ENCODE measurements around the gene SAMD4A. TPM values are rescaled to one million over a fixed set of nuclear protein-coding genes. Genes with fewer than 3 reads are reported as not detected.
"Not testable (repeated sequence)": the region's sequence is repeated elsewhere in the genome, so short reads cannot be mapped to it uniquely, and the experiment has no call there.

SAMD4A gene
- total RNA-seq, 6 experiments from 2014 or later: 33.8 to 53.7 (median 41.0) TPM

- Mint-ChIP-seq H3K4me3 (0 out of 2 replicates have a peak overlapping the region, but pooled peaks have one; percentile 13), H3K4me1 (ENCODE audit: low read depth) (peaks cover 79% of the 10 kb centered on the region), H3K27ac (peak overlapping the region; percentile 62), H3K36me3 (ENCODE audit: low read depth) (peaks cover 32% of the 10 kb centered on the region), H3K9me3 (no peaks in the 10 kb centered on the region), H3K27me3 (ENCODE audit: insufficient read depth) (no peaks in the 10 kb centered on the region)
- DNase-seq: no peak
- TF ChIP-seq, protein P1, sequence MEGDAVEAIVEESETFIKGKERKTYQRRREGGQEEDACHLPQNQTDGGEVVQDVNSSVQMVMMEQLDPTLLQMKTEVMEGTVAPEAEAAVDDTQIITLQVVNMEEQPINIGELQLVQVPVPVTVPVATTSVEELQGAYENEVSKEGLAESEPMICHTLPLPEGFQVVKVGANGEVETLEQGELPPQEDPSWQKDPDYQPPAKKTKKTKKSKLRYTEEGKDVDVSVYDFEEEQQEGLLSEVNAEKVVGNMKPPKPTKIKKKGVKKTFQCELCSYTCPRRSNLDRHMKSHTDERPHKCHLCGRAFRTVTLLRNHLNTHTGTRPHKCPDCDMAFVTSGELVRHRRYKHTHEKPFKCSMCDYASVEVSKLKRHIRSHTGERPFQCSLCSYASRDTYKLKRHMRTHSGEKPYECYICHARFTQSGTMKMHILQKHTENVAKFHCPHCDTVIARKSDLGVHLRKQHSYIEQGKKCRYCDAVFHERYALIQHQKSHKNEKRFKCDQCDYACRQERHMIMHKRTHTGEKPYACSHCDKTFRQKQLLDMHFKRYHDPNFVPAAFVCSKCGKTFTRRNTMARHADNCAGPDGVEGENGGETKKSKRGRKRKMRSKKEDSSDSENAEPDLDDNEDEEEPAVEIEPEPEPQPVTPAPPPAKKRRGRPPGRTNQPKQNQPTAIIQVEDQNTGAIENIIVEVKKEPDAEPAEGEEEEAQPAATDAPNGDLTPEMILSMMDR (IDR thresholded peaks at IDR 0.05): no peak
These were observed 50.5 kb downstream of the SAMD4A start for GRCh38 chr14:54617467-54617866.

DNA sequence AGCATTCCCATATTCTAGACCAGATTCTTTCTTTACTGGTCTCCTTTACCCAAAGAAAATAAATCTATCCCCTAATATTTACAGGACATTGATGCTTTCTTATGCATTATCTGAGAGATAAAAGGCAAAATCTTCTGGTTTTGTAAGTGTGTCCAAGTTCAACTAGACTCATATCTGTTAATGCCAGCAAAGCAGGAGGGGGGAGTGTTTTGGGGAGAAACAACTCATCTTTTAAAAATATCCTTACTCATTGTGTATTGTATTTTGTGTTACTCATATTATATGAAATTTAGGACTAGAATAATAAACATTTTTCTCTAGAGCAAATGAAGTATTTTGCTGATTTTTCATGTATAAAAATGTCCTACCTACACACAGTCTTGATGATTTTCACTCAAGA is 54.8 kb downstream of the SAMD4A start:
- Mint-ChIP-seq H3K4me3 (no peak overlapping the region), H3K36me3 (ENCODE audit: low read depth) (peaks cover 32% of the 10 kb centered on the region), H3K27me3 (ENCODE audit: insufficient read depth) (no peaks in the 10 kb centered on the region), H3K9me3 (no peaks in the 10 kb centered on the region), H3K4me1 (ENCODE audit: low read depth) (peaks cover 94% of the 10 kb centered on the region), H3K27ac (peak overlapping the region; percentile 70)
- peak; percentile 29 for DNase-seq
- TF ChIP-seq, protein P1 (IDR thresholded peaks at IDR 0.05): no peak

DNA sequence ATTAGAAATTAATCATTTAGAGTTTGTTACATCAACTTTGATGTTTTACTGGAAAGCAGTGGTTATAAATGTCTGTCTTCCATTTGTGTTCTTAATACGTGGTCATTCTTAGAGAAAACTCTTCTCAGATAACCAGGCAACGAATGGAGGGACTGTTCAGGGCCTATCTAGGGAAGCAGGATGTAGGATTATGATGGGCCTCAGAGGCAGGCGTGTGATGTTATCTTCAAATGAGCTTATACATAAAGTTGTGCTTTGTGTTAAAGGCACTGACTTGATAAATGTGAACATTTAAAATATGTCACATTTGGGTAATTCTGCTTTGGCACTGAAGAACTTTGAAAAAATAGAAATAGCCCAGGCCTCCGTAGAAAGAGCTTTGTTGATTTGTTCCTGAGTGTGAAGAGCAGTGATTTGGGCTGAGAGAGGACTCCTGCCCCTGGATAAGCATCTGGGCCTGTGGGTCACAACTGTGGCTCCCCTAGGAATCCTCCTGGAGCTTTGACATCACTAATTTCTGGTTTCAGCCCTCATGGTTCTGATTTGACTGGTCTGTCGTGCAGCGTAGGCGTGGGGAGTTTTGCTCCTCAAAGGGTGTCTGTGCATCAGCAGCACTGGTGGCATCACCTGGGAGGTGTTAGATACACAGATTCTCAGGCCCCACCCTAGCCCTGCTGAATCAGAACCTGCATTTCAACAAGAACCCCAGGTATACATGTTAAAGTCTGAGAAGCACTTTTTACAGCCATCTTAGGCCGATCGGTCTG is 55.4 kb downstream of the SAMD4A start:
- peak overlapping the region; percentile 70; the same call in 1 of the 2 replicates for H3K27ac Mint-ChIP-seq
- H3K27me3 Mint-ChIP-seq (ENCODE audit: insufficient read depth): no peaks in the 10 kb centered on the region
- peaks cover 30% of the 10 kb centered on the region for H3K36me3 Mint-ChIP-seq (ENCODE audit: low read depth)
- no peak for DNase-seq
- no peak overlapping the region for H3K4me3 Mint-ChIP-seq
- TF ChIP-seq, protein P1 (IDR thresholded peaks at IDR 0.05): no peak
- no peaks in the 10 kb centered on the region for H3K9me3 Mint-ChIP-seq
- peaks cover 96% of the 10 kb centered on the region for H3K4me1 Mint-ChIP-seq (ENCODE audit: low read depth)

- Mint-ChIP-seq H3K4me1 (ENCODE audit: low read depth) (peaks cover 96% of the 10 kb centered on the region), H3K27ac (peak overlapping the region; percentile 28; the same call in 1 of the 2 replicates)
These were observed 56.5 kb downstream of the SAMD4A start for GRCh38 chr14:54623279-54624004.

DNA sequence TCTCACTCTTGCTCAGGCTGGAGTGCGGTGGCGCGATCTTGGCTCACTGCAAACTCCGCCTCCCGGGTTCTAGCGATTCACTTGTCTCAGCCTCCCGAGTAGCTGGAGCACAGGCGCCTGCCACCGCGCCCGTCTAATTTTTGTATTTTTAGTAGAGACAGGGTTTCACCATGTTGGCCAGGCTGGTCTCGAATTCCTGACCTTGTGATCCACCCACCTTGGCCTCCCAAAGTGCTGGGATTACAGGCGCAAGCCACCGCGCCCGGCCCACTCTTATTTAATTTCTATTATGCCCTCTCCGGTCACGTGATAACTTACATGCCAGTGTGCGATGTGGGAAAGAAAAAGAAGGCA is 57.1 kb downstream of the SAMD4A start:
- not testable (repeated sequence) for DNase-seq; H3K27ac Mint-ChIP-seq; H3K27me3 Mint-ChIP-seq (ENCODE audit: insufficient read depth); H3K4me3 Mint-ChIP-seq; H3K9me3 Mint-ChIP-seq
- Mint-ChIP-seq H3K4me1 (ENCODE audit: low read depth) (peaks cover 97% of the 10 kb centered on the region), H3K36me3 (ENCODE audit: low read depth) (peaks cover 29% of the 10 kb centered on the region)

More at GRCh38 chr14:54623279-54624004, 56.5 kb downstream of the SAMD4A start:
- peaks cover 26% of the 10 kb centered on the region for H3K36me3 Mint-ChIP-seq (ENCODE audit: low read depth)
- H3K4me3 Mint-ChIP-seq: no peak overlapping the region
- TF ChIP-seq, protein P1 (IDR thresholded peaks at IDR 0.05): no peak
- H3K27me3 Mint-ChIP-seq (ENCODE audit: insufficient read depth): no peaks in the 10 kb centered on the region
- DNase-seq: no peak
- no peaks in the 10 kb centered on the region for H3K9me3 Mint-ChIP-seq

GRCh38 chr14:54625112-54625511 is 58.2 kb downstream of the SAMD4A start:
- TF ChIP-seq, protein P1 (IDR thresholded peaks at IDR 0.05): no peak
- Mint-ChIP-seq H3K4me1 (ENCODE audit: low read depth) (peaks cover 94% of the 10 kb centered on the region), H3K9me3 (no peaks in the 10 kb centered on the region), H3K27ac (no peak overlapping the region), H3K4me3 (peak overlapping the region; percentile 20; the same call in 1 of the 2 replicates), H3K27me3 (ENCODE audit: insufficient read depth) (no peaks in the 10 kb centered on the region; the same call in 1 of the 2 replicates), H3K36me3 (ENCODE audit: low read depth) (peaks cover 23% of the 10 kb centered on the region)
- no peak for DNase-seq
